Right lobe of liver (tissue), 4 donors: ENCODE measurements around the gene TPR.

Experiments used
- POLR2A ChIP-seq: fragments of 450-650 bp; IDR thresholded peaks from one replicate; pipeline ENCODE4 v1.6.1; 2017; ENCODE audit warnings: antibody characterized with exemption, mild to moderate bottlenecking
- TF ChIP-seq, protein P1 (sequence below), 4 donors: fragments of 200-600 bp in 3 of 4; fragments of 450-650 bp in 1 of 4; IDR thresholded peaks; one replicate each; pipeline versions ENCODE4 v1.5.1 to v1.8.0; 2016 to 2022; ENCODE audit warnings: antibody characterized with exemption in 4 of 4, mild to moderate bottlenecking in 2 of 4
- donor health status: DM: no; HTN: no; CAD: no.
- donor health status: DM: no; HTN: no; CAD: no.
- donor health status: DM: no; HTN: yes; CAD: no.

DNA sequence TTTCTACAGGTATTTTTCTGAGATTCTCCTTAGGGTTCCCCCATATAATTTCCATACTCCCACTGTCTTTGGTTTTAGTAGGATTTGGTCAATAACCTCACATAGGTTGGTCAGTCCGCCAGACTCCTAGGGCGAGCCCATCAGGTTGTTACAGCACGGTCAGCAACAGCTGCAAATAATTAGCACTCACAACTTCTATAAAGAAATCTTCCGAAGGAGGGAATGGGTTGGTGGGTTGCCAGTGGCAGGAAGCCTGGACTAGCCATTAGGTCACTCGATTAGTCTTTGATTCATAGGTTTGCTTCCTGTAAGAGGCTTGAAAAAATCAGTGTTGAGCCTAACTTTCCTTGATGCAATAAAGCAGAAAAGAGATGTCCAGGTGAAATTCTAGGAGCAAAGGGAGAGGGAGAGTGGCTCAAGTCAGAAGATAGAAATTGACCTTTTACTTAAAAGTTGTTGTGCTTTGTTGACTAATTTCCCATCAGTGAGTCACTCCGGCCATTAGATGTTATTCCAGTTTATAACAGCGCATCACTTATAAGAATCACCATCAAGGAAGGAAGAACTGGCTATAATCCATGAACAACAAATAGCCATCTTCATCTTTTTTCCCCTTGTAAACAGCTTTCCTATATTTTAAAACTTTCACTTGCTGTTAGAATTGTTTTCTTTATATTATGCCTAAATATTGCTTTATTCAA, 88.3 kb downstream of the TPR start:
- TF ChIP-seq, protein P1, sequence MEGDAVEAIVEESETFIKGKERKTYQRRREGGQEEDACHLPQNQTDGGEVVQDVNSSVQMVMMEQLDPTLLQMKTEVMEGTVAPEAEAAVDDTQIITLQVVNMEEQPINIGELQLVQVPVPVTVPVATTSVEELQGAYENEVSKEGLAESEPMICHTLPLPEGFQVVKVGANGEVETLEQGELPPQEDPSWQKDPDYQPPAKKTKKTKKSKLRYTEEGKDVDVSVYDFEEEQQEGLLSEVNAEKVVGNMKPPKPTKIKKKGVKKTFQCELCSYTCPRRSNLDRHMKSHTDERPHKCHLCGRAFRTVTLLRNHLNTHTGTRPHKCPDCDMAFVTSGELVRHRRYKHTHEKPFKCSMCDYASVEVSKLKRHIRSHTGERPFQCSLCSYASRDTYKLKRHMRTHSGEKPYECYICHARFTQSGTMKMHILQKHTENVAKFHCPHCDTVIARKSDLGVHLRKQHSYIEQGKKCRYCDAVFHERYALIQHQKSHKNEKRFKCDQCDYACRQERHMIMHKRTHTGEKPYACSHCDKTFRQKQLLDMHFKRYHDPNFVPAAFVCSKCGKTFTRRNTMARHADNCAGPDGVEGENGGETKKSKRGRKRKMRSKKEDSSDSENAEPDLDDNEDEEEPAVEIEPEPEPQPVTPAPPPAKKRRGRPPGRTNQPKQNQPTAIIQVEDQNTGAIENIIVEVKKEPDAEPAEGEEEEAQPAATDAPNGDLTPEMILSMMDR (IDR thresholded peaks at IDR 0.05), result no peak
- TF ChIP-seq POLR2A, result no peak
